HG03135 (cell line): Measurements from ENCODE around the gene TK1.
"Not testable (repeated sequence)": the region's sequence is repeated elsewhere in the genome, so short reads cannot be mapped to it uniquely, and the experiment has no call there.

Source experiments
- ATAC-seq: cut with Tn5 transposase; IDR thresholded peaks from one replicate; pipeline ENCODE4 v1.9.1; 2021; ENCODE audit warnings: mild to moderate bottlenecking, moderate library complexity; ENCODE audit not compliant: unreplicated experiment

The TK1 gene

DNA sequence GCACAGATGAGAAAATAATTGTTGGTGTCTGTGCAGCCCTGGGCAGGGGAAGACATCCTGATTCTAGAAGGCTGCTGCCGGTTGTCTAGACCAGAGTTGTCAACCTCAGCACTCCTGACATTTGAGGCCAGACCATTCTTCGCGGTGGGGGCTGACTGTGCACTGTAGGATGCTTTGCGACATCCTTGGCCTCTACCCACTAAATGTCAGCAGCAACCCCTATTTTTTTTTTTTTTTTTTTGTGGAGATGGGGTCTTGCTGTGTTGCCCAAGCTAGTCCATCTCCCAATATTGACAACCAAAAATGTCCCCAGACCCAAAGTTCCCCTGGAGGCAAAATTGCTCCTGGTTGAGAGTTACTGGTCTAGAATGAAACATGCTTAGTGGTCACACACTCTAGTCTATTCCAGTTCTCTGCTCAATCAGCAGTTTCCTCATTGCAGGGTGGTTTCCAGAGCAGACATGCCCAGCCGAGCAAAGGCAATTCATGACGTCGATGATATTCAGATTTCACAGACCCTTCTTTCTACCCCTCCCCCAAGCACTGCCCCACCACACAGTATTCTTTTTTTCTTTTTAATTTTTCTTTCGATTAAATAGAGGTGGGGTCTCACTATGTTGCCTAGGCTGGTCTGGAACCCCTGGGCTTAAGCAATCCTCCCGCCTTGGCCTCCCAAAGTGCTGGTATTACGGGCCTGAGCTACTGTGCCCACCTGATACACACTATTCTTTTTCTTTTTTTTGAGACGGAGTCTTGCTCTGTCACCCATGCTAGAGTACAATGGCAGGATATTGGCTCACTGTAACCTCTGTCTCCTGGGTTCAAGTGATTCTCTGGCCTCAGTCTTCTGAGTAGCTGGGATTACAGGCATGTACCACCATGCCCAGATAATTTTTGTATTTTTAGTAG is 31.7 kb downstream of the TK1 start:
- ATAC-seq, result peak; percentile 54

DNA sequence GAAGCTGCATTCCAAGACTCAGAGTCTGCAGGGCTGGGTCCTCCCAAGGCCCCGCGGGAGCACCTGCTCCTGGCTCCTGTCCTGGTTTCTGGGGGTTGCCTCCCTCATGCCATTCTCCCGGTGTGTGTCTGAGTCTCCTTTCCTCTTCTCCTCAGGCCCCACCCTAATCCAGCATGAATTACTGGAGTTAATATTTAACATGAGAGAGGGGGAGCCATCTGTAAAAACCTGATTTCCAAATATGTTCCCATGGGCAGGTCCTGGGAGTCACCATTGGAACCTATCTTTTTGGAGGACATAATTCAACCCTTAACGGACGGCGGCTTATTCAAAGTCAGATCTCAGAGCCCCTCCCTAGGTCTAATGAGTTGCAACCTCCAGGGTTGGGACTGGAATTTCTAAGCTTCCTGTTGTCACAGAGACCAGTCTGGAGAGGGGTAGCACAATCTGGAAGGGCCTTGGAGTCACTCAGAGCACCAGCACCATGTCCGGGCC is 35.3 kb downstream of the TK1 start:
- ATAC-seq, result no peak

DNA sequence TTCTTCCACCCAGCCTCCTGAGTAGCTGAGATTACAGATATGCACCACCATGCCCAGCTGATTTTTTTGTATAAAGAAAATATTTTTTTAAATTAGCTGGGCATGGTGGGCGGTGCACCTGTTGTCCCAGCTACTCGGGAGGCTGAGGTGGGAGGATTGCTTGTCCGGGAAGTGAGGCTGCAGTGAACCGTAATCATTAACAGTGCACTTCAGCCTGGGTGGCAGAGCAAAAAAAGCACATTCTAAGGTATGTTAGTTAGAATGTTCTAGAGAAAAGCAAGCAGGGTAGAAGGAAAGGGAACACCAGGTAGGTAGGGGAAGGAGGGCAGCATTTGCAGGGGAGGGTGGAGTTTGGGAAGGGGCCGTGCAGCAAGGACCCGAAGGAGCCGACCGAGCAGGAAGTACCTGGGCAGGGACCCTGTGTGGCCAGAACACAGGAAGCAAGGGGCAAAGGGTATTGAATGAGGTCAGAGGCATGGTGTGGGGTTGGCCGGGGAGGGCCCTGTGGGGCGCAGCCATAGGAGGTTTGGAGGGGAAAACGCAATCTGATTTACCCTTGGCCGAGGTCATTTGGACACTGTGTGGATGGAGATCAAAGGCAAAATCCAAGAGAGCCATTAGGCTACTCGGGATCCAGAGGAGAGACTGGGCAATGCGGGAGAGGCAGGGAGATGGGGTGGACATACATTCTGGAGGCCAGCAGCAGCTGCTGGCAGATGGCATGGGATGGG is 38.4 kb downstream of the TK1 start:
- no peak for ATAC-seq

DNA sequence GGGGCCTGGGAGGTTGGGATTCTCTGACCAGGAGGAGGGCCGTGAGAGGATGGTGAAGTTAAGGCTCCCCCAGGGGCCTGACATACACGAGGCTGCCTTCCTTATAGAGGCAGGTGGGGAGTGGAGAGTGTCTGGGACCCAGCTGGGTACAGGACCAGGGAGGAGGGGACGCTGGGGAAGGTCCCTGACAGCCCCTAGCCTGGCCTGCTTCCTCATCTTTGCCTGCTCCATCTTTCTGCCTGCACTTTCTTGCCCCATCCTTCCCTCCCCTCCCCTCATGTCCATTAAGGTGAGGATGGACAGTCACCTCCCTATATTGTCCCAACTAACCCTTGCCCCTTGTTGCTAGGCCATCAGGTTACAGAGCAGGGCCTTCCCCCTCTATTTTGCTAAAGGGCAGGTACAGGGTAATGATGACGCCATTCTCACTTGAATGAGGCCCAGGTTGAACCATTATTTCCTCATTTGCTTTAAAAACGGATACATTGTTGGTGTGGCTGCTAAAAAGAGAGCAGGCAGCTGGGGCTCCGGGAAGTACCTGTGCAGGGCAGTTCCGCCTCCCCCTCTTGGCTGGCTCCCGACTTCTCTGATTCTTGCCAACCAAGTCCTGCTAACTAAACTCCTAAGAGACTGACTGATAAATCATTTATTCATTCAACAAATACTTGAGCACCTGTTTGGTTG is 39.4 kb downstream of the TK1 start:
- ATAC-seq, result no peak

DNA sequence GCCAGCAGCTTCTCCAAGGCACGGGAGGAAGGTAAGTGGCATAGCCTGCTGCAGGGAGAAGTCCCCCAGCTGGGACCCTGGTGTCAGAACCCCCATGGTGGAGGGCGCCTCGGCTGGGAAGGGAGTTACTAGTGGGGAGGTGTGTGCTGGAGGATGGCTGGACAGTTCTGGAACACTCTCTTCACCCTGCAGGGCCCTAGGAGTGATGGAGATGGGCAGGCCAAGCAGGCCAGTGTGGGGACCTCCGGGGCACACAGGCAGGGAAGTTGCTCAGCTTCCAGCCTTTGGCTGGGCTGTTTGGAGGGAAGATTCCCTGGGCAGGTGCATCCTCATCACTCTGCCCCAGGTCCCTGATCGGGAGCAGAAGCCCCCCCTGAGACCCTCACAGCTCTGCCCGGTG is 40.0 kb downstream of the TK1 start:
- ATAC-seq, result no peak

DNA sequence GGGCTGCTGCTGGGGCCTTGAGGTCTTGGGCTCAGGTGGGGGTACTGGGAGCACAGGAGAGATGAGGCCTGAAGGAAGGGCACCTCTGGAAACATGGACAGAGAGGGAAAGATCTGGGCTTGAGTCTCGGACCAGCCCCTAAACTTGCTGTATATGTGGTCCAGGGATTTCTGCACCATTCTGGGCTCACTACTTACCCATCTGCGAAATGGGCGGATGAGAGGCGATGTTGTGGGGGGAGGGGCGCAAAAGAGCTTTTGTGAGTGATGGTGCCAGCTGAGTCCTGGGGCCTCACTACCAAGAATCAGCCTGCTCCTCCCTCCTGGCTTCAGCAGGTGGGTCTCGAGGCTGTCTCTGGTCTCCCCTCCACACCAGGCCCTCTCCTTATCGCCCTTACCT is 40.4 kb downstream of the TK1 start:
- no peak for ATAC-seq

DNA sequence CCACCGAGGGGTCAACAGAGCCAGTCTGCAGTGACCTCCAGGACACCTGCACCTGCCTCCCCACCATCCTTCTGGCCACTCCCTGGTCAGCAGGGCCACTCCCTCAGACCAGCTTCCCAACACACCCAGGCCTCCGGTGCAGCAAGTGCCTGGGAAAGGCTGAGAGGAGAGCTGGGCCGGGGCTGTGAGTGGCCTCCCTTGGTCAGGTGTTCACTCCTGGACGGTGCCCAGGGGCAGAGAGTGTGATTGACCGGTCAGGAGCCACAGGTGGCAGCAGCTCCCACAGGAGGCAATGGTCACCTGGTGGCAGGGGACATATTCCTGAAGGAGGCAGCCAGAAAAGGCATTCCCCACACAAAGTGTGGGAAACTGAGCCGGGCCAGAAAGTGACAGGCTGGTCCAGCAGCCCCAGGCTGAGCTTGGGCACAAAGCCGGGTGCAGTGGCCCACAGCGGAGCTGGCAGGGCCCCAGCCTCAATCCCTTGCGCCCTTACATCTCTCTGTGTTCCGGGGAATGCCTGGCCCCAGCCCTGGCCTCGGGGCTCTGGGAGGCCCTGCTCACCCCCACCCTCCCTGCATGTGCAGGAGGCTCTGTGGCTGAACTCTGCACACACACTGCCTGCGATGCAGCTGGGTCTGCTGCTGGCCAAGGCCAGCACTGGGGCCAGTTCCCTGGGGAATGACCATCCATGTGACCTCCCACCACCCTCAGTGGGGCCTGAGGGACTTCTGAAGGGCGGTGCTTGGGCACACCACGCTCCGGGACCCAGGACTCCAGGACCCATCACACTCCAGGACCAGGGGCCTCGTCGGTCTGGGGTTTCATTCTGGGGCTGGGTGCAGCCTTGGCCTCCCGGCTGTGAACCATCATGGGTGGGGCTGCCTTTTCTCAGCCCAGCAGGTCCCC is 41.9 kb downstream of the TK1 start:
- no peak for ATAC-seq

DNA sequence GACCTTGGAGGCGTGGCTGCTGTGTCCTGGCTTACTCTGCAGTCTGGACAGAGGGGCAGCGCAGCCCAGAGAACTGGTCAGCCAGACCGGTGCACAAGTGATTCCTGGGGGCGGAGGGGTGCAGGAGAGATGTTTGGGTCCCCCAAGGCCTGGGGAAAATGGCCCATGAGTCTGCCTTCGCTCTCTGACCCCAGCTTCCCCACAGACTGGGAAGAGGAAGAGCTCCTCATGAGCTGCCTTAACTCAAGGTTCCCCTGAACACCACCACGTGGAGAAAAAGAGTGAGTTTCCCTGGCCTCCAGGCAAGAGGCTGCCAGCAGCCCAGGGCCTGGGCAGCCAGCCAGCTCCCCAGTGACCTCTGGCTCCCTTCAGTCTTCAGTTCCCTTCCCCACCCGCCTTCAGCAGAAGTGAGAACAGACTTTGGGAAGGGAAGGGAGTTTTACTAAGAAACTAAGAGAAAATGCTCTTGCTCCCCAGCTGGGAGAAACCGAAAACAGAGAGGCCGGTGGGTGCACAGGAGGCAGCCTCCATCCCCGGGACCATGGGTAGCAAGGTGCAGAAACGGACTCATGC is 42.6 kb downstream of the TK1 start:
- ATAC-seq, result no peak

DNA sequence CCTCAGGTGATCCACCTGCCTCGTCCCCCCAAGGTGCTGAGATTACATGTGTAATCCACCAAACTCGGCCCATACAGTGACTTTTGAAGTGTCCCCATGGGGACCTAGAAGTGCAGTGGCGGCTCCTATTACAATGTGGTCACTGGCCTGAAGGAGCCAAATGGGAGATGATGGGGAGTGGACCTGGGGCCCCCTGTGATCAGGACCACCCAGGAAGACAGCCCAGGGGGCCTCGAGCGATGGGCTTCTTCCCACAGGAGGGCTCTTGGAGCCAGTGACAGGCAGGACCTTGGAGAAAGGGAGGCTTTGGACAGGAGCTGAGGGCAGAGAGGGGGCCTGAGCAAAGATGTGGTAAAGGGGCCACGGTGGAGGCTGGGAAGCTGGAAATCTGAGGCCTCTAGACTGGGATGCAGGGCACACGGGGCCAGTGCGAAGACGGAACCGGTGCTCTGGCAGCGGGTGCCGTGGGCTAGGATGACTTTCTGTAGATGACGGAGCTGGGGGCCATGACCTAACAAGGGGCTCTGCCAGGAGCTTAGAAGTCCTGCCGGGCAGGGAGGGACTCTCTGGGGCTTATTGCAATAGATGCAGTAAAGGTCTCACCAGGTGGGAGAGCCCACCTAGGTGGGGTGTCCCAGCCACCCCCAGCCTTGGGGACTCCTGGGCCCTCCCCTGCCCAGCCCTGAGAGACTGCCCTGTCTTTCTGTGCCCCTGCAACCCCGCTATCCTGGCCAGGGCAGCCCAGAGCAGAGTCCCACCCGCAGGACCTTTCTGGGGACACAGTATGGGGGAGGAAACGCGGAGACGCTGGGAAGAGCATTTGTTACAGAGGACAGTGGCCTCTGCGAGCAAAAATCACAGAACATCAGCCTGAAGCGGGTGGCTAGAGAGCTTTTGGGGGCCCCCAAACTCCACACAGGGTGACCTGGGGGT is 43.4 kb downstream of the TK1 start:
- no peak for ATAC-seq

DNA sequence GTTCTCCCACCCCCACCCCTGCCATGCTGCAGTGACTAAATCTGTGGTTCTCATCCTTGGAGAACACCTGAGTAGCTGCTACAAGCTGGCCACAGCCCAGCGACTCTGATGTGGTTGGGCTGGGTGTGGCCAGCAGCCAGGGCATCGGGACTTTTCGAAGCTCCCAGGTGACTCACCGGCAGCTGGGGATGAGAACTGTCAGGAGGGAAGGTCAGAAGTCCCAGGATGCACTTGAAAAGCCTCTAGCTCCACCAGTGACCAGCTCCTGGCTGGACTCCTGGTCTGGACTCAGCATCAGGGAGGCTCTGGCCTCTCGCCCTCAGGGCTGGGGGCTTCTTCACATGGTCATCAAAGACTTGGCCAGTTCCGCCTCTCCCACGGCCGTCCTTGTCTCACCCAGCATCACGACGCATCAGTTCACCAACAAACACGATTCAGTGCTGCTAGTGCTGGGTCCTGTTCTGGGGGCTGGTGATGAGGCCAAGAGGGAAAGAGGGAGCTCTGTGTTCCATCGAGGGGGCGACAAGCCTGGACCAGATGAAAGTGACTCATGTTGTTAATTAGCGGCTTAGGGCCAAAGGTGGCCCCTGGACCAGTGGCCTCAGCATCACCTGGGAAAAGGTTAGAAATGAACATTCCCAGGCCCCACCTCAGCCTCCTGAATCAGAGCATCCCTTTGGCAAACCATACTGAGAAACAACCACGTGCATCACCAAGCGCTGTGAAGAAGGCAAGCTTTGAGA is 44.6 kb downstream of the TK1 start:
- ATAC-seq, result no peak

DNA sequence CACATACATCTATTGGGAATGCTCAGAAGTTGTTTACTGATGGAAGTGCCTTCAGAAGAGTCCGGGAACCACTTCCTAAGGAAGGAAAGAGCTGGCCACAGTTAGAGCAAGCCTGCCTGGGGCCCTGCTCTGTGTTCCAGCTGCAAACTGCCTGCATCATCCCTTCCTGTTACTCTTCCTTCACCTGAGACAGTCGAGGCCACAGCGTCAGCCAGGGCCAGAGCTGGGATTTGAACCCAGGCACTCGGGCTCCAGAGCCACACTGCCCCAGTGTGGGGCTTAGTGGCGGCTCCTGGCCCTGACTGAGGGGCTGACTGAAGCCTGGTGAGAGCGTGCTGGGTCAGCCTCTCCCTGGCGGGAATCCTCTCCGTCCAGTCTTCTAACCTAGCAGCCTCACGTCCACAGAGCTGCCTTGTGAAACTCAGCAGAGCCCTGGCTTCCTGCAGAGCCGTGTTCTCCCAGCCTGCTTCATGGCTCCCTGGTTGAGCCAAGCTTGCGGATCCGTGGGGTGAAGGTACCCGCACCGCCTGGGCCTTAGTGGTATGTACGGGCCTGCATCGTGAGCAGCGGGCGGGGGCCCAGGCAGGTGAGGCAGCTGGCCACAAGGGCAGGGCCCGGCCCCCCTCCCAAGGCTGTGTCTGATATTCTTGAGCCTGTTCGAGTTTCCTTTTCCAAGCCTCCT is 45.3 kb downstream of the TK1 start:
- no peak for ATAC-seq

DNA sequence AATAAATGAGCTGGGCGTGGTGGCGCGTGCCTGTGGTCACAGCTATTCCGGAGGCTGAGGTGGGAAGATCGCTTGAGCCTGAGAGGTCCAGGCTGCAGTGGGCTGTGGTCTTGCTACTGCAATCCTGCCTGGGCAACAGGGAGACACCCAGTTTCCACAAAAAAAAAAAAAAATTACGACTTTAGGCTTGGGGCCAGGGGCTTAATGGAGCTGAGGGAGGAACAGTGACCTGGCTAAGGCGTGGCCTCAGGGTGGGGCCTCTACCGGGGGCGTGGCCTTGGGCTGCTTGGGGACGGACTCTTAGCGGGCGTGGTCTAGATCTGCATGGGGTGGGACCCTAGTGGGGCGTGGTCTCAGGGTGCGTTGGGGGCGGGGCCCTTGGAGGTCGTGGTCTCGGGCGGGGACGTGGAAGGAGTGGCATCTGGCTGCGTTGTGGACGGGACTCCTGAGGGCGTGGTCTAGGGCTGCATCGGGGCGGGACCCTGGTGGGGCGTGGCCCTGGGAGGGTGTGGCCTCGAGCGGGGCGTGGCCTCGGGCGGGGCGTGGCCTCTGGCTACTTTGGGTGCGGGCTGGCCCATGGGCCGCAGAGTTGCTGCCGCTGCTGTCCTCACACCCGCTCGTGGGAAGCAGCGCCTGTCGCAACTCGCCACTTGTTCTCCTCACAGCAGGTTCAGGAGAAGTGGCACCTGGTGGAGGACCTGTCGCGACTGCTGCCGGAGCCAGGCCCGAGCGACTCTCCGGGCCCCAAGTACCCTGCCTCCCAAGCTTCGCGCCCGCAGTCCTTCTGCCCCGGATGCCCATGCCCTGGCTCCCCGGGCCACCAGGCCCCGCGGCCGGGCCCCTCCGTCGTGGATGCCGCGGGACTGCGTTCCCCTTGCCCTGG is 46.4 kb downstream of the TK1 start:
- ATAC-seq, result peak; percentile 72

DNA sequence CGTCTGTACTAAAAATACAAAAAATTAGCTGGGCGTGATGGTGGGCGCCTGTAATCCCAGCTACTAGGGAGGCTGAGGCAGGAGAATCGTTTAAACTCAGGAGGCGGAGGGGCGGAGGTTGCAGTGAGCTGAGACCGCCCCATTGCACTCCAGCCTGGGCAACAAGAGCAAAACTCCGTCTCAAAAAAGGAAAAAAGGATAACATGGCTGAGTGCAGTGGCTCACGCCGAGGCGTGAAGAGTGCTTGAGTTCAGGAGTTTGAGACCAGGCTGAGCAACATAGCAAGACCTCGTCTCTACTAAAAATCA is 47.0 kb downstream of the TK1 start:
- not testable (repeated sequence) for ATAC-seq

DNA sequence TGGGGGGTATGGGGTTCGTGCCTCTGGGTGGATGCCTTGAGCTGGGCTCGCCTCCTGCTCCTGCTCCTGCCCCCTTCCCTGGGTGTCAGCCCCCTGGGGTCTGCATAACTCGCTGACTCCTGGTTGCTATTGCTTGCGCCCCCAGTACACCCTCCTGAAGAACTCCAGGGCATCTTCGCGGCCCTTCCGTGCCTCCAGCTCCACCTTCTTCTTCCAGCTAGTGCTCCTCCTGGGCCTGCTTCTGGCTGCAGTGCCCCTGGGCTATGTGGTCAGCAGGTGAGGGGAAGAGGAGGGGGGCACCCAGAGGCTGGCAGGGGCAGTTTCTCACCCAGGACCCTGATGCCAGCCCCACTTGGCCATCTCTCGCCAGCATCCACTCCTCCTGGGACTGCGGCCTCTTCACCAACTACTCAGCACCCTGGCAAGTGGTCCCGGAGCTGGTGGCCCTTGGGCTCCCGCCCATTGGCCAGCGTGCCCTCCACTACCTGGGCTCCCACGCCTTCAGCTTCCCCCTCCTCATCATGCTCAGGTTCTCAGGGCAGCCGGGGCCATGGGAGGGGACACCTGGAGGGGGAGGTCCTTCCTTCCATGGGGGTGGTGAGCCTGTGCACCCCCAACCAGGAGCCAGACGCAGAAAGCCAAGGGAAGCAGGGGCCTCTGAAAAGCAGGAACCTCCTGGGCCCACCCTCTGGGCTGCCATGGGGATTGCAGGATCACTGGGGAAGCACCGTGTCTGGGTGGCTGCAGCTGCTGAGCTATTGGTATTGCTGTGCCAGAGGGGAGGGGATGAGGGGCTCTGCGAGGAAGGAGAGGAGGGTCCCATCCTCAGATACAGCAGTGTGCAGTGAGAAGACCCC is 48.4 kb downstream of the TK1 start:
- ATAC-seq, result no peak

DNA sequence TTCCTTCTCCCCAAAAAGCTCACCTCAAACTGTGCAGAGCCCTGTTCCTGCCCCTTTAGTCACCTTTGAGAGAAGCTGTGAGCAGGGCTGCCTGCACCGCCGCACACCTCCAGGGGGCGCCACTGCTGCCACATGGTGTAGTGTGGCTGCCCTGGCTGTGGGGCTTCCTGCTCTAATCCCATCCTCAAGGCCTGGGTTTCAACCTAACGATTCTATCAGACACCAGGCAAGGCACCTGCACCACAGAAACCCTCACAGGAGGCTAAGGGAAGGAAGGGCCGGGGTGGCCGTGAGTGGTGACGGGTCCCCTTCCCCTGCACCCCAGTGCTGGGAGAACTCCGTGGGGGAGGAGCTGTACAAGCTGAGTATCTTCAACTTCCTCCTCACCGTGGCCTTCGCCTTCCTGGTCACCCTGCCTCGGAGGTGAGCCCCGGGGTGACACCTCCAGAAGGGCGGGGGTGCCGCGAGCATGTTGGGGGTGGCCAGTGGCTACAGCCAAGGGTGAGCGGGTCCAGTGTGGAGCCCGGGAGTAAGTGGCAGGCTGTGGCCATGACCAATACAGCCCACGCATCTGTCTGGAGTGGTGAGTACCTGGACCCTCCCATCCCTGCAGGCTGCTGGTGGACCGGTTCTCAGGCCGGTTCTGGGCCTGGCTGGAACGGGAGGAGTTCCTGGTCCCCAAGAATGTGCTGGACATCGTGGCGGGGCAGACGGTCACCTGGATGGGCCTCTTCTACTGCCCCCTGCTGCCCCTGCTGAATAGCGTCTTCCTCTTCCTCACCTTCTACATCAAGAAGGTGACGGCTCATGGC is 49.3 kb downstream of the TK1 start:
- no peak for ATAC-seq
